NT2/D1 (cell line): Measurements from ENCODE around the gene FBXO5.

Source experiments
- YY1 ChIP-seq: IDR thresholded peaks from 2 replicates; pipeline ENCODE4 v1.6.1; 2011; ENCODE audit not compliant: insufficient read length, insufficient read depth
- ZNF274 ChIP-seq: IDR thresholded peaks from 2 replicates; pipeline ENCODE4 v1.6.1; 2011; ENCODE audit warnings: mild to moderate bottlenecking, low read depth, low read length

GRCh38 chr6:152957796-152958195 lies 25.0 kb downstream of the FBXO5 start:
- no peak for TF ChIP-seq YY1
- no peak for TF ChIP-seq ZNF274
